Measurements from ENCODE around the gene JMJD8.

DNA sequence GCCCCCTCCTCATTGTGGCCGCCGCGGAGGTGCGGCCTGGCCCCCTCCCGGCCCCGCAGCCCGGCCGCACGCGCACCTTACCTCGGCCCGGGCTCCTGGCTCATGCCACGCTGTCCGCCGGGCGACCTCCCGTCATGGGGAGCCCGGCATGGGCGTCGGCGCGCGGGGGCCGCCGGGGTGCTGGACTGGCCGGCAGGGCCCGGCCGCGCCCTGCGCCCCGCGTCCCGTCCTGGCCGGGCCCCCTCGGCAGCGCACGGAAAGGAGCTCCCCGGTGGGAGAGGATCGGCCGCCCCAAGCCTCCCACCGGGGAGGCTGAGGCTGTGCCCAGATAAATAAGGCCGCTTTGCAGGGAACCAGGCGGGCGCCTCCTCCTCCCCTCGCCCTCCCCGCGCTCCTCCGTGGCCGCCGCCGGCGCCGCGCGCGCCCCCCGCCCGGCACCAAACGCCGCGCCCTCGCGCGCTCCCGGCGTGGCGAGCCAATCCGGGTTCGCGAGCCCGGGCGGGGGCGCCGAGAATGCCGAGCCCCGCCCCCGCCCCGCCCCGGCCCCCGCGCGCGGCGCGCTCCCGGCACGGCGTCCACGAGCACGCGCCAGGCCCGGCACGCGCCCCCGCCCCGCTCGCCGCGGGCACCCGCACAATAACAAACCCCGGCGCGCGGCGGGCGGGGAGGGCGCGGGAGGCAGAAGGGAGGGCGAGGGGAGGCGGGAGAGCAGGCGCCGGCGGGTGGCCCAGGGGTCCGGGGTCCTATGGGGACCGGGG is 21.5 kb upstream of the JMJD8 start, which contains the start of gene FBXL16:
- TF ChIP-seq EZH2 (IDR thresholded peaks at IDR 0.05; ENCODE audit: low read length, unreplicated experiment): no peak
- TF ChIP-seq, protein P1, sequence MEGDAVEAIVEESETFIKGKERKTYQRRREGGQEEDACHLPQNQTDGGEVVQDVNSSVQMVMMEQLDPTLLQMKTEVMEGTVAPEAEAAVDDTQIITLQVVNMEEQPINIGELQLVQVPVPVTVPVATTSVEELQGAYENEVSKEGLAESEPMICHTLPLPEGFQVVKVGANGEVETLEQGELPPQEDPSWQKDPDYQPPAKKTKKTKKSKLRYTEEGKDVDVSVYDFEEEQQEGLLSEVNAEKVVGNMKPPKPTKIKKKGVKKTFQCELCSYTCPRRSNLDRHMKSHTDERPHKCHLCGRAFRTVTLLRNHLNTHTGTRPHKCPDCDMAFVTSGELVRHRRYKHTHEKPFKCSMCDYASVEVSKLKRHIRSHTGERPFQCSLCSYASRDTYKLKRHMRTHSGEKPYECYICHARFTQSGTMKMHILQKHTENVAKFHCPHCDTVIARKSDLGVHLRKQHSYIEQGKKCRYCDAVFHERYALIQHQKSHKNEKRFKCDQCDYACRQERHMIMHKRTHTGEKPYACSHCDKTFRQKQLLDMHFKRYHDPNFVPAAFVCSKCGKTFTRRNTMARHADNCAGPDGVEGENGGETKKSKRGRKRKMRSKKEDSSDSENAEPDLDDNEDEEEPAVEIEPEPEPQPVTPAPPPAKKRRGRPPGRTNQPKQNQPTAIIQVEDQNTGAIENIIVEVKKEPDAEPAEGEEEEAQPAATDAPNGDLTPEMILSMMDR (conservative IDR thresholded peaks at IDR 0.05; ENCODE audit: low read depth, low read length): no peak

All from PC-3 (cell line).